ENCODE data around the gene IGSF8.
A peak's percentile ranks its signal among the peaks of the same experiment; 100 is the strongest.
"Not testable (repeated sequence)": the region's sequence is repeated elsewhere in the genome, so short reads cannot be mapped to it uniquely, and the experiment has no call there.

Gene IGSF8

DNA sequence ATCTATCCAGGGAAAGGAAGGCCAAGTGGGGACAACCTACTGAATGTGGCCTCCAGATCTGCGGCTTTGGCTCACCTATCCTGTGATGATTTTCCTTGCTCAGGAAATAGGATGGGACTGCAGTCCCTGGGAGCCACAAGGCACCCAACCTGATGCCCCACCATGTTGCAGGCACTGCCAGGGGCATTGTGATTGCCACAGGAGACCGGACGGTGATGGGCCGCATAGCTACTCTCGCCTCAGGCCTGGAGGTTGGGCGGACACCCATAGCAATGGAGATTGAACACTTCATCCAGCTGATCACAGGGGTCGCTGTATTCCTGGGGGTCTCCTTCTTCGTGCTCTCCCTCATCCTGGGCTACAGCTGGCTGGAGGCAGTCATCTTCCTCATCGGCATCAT is 29.0 kb upstream of the IGSF8 start:
- no peak for DNase-seq

DNA sequence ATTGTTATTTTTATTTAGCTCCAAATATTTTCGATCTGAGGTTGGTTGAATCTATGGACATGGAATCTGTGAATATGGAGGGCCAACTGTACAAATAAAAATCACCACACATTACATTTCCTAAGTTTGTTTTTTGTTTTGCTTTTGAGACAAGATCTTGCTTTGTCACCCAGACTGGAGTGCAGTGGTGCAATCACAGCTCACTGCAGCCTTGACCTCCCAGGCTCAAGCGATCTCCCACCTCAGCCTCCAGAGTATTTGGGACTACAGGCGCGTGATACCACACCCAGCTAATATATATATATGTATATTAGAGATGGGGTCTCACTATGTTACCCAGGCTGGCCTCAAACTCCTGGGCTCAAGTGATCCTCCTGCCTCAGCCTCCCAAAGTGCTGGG is 27.9 kb upstream of the IGSF8 start:
- not testable (repeated sequence) for DNase-seq

DNA sequence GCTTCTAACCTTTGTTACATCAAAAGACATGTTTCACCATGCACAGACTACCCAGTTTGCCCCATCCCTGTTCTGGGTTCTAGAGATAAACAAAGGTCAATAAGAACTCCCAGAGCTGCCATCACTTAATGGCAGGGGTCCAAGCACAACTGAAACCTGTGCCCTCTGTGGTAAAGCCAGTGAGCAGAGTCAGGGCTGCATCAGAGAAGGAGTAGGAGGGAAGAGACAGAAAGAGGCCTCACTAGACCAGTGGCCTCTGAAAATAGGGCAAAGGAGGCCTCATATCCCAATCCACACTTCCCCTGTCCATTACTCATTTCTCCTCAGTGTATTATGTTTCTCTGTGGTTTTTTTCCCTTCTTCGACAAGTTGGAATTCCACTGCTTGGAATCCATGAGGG is 27.3 kb upstream of the IGSF8 start:
- DNase-seq, result no peak

DNA sequence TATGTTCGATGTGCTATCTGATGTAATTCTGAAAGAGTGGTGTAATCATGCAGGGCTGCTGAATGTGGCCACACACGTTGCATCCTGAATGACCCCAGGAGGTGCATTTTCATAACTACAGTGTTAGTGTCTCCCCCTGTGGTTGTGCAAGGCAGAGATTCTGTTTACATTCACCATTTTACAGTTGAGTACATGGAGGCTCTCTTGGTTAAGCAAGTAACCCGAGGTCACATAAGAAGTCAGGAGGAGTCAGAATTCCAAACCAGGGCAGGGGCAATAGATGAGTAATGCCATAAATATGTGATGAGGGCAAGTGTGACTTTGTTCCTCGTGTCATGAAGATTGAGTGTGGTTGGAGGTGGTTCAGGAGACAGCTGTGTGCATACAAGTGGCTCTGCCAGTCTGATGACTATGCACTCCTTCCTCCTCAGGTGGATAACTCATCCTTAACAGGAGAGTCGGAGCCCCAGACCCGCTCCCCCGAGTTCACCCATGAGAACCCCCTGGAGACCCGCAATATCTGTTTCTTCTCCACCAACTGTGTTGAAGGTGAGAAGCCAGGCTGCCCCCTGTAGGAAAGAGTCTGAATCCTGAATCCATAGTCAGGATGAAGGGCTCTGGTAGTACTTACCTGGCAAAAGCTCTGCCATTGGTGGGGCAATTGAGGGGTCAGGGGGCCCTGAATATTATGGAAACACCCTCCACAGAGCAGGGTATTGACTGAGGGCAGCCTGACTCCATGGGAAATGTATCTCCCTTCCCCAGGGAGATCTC is 26.5 kb upstream of the IGSF8 start:
- no peak for DNase-seq

DNA sequence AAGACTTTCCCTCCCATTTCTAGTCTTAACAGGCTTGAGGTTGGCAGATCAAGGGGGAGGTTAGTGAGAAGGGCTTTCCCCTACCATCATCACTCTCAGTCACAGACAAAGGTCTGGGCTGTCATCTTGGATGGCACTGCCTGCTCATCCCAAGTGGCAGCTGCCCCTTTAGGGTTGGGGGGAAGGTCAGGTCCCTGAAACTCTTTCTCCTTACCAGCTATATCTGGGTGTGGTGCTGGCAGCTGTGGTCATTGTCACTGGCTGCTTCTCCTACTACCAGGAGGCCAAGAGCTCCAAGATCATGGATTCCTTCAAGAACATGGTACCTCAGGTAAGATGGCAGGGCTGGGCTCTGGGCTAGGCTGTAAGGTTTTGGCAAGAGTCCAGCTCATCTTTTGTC is 25.3 kb upstream of the IGSF8 start:
- no peak for DNase-seq

DNA sequence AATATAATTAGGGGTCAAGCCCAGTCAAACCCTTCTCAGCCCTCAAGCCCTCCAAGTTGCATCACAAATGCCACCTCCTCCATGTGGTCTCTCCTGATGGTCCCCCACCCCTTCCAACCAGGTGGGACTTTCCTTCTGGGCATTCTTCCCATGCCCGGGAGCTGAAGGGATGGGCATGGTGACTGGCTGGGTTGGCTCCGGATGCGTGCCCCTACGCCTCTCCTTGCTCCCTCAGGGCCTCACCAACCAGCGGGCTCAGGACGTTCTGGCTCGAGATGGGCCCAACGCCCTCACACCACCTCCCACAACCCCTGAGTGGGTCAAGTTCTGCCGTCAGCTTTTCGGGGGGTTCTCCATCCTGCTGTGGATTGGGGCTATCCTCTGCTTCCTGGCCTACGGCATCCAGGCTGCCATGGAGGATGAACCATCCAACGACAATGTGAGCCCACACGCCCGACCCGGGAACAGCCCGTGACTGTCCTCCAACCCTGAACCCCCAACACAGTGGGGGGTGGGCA is 24.6 kb upstream of the IGSF8 start:
- no peak for DNase-seq

DNA sequence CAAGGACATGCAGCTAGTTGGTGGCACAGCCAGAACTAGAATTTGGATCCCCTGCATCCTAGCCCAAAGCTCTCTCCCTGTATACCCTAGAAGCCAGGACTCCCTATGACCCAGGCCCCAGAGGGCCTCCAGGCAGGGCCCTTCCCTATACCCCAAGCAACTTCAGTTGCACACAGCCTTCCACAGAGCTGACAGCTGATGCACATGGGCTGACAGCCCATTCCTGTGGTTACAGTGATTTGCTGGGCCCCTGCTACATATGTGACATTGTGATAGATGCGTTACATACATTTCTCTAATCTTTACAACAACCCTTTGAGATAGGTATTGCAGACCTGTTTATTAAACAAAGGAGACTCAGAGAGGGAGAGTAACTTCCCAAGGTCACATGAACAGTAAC is 23.0 kb upstream of the IGSF8 start:
- no peak for DNase-seq

DNA sequence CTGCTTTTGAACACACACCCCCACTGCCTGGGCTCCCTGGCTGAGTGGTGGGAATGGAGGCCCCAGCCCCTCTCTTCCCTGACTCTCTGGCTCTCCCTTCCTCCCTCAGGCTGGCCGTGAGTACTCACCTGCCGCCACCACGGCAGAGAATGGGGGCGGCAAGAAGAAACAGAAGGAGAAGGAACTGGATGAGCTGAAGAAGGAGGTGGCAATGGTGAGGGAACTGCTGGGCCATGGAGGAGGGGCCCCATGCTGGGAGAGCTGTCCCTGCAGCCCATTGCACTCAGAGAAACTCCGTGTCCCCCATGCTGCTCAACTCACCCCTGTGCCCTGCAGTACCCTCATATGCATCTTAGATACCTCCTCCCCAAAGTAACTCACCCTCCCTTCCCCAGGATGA is 22.4 kb upstream of the IGSF8 start:
- no peak for DNase-seq

DNA sequence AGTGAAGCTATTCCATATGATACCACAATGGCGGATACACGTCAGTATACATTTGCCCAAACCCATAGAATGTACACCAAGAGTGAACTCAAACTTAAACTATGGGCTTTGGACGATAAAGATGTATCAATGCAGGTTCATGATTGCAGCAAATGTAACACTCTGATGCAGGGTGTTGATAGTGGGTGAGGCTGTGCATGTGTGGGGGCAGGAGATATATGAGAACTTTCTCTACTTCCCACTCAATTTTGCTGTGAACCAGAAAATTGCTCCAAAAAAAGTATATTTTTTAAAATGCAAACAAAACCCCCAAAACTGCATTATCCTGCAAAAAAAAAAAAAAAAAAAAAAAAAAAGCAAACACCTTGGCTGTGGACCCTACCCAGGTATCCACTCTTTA is 20.5 kb upstream of the IGSF8 start:
- DNase-seq, result no peak

DNA sequence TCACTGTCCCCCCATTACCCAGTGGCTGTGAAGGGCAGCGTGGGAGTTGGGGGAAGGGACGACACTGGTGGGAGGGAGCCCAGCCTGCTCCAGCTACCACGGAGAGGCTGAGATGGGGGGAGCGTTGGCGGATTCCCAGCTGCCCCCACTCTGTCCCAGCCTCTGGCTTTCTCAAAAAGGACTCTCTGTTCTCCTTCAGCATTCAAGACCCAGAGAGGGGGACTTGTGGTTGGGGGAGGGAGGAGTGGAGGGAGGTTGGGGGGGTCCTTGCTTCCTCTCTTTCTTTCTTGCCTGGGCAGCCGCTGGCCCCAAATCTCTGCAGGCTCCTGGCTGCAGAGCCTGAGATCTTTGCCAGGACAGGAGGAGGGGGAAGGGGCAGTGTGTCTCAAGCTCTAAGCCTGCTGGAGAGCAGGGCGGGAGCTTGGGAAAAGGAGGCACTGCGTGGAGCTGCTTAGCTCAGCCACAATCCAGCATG is 19.3 kb upstream of the IGSF8 start:
- DNase-seq, result no peak

DNA sequence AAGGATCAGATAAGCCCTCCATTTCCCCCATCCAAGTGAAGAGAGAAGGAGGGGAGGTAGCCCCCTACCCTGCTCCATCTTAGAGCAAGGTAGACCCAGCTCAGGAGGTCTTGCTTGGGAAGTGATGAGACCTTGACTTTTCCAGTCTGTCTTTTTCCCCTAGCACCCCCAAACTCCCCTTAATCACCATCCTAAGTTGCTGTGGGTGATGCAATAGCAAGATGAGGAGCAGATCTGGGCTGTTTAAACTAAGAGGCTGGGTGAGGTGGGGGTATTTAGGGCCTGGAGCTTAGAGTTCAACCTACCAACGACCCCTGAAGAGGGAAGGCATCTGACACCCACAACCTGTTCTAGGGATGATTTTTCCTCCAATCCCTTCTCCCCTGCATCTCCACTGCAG is 18.9 kb upstream of the IGSF8 start:
- DNase-seq, result no peak

DNA sequence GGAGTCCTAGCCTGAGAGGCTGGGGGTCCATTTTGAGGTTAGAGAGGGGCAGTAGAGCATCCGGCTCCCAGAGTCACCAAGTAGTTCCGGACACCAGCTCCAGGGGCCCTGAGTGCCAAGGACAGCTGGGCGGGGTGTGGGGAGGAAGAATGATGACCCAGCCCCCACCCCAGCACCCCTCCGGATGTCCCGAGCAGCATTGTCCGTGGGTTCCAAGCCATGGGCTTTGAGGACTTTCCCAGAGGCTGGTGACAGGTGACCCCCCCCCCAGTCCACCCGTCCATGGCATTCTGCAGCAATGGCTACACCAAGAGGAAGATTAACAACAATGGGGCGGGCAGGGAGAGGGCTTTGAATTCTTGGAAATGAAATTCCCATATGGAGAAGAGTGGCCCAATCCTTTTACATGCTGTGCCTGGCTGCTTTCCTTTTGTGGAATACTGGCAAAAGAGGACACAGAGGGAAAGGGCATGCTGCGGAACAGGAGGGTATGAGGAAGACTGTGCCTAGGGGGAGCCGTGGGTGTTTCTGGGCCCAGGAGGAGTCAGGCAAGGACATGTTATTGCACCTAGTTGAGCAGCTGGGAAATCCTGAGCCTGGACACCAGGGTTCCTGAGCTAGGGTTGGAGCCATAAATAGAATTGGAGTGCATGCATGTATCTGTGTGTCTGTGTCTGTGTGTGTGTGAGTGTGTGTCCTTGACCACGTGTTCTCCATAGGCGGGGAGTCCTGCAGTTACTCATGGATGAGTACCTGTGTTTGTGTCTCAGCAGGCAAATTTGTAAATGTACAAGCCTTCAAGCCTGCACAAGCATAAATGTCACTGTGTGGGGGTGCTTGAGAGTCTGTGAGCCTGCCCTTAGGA is 18.1 kb upstream of the IGSF8 start:
- DNase-seq, result no peak

DNA sequence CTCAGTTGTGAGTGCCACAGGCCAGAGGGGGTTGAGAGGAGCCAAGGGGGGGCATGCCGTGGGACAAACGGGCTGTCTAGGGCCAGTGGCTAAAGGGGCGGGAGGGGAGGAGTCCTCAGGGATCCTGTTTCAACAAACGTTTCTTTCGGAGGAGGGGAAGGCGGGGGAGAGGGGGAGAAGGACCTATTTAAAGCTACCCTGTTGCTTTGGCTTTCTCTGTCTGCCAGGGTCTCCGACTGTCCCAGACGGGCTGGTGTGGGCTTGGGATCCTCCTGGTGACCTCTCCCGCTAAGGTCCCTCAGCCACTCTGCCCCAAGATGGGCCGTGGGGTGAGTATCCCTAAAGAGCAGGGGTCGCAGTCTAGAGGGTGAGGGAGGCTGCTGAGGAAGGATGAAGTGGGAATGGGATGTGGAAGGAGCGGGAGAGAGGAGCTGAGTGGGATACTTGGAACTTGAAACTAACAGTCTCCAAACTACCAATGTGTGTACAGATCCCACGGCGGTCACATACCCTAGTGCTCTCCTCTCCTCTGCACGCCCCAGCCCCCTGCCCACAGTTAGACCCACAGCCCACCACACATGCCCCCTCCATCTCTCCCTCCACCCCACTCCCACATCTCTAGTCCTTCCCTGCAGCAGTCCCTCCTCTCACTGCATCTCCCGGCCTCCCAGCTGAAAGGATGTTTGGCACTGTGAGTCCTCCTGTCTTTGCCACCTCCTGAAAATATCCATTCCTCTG is 17.3 kb upstream of the IGSF8 start, which contains the start of gene ATP1A2:
ATP1A2 (plus strand) TSS at position 215 of the 738 bp plus-strand sequence; CDS start at position 318, 103 bp downstream.
- DNase-seq, result no peak

DNA sequence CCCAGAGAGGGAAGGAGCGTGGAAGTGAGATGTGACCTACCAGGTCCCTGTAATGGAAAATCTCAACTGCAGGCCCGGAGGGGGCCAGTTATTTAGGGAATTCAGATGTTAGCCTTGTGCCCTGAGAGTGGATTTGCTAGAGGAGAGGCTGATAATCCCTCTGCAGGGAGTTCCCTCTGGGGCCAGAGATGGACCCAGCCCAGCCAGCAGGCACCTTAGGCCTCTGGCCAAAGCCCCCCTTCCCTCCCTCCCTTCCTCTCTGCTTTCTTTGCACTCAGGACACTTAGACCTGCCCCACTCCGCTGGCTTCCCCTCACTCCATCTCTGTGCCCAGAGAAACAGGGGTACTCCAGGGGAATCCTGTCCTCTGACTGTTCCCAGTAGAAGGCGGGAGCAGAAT is 15.7 kb upstream of the IGSF8 start:
- DNase-seq, result no peak

DNA sequence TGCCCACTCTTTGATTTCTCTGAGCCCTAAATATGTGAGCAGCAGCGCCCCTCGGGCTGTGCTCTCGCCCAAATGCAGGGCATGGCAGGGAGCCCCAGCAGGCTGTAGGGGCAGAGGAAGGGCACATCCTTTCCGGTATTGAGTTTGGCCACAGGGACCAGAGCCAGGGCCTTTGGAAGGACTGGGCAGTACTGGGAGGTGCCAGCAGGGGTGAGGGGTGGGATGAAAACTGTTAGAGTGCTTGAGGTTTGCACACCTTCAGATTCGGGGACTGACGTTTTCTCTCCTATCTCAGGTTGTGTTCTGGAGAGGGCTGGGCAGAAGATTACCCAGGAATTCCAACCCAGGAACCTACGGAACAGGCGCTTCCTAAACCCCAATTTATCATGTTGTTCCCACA is 15.0 kb upstream of the IGSF8 start:
- no peak for DNase-seq

DNA sequence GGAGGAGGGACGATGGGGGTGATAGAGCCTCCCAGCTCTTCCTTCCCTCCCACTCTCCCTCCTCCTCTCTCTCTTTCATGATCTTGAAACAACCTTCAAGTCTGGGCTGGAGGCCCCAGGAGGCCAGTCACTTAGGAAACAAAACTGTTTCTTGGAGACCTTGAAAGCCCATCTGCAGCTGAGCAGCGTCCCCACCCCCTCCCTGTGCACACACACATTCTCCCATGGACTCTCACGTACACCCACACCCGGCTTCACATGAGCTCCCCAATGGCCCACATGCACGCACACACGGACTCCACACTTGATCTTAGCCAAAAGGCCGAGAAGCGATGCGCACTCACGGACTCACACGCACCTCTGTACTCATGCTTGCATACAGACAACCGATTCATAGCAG is 13.9 kb upstream of the IGSF8 start:
- DNase-seq, result no peak

DNA sequence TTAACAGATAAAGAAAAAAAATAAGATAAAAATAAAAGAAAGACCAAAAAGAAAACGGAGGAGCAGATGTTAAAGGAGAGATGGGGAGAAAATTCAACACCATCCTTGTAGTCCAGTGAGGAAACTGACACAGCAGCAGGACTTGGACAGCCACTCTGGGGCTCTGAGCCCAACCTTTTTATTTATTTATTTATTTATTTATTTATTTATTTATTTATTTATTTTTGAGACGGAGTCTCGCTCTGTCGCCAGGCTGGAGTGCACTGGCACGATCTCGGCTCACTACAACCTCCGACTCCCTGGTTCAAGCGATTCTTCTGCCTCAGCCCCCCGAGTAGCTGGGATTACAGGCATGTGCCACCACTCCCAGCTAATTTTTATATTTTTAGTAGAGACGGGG is 13.0 kb upstream of the IGSF8 start:
- not testable (repeated sequence) for DNase-seq

DNA sequence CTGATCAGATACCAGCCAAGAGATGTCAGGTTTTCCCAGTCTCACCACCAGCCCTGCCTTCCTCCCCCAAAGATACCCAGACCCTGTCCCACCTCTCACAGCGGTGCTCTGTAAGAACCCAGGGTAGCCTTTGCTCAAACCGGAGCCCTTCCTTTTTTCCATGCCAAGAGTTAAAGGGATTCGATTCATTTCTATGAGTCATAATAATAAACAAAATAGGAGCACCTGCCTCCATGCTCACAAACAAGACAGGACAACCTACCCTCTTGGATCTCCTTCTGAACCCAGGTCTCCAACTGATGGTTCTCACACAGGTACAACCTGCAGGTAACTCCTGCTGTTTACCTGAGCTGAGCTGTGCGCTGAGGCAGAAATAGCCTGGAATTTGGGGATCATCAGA is 11.3 kb upstream of the IGSF8 start:
- DNase-seq, result no peak

DNA sequence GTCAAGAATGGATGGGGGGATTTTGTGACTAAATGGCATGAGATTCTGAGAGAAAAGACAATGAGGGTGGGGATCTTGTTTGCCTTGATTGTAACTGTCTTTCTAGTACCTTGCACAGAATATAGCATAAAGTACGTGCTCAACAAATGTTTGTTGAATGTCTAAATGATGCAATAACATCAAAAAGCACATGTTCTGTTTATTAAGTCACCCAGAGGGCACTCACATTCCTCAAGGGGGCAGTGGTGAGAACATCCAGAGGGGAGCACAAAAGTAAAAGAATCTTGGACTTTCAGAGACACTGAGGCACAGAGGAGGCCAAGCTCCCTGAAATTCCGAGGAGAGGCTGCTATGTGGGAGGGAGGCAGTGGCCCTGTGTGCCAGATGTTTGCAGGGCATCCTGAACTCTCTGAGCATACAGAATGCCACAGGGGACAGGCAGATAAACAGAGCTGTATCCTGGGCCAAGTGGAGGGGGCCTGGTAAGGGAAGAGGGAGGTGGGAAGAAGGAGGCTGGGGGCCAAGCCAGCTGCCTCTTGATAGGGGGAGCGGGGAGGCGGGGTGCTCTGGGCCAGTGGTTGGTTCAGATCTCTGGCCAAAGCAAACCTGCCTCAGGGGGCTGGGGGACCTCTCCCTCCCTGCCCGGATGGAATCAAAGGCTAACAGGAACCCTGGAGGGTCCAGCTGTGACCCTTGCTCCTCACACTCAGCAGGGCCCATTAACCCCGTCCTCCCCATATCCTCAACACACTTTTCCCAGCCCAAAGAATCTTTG is 10.7 kb upstream of the IGSF8 start:
- peak; percentile 51 for DNase-seq

DNA sequence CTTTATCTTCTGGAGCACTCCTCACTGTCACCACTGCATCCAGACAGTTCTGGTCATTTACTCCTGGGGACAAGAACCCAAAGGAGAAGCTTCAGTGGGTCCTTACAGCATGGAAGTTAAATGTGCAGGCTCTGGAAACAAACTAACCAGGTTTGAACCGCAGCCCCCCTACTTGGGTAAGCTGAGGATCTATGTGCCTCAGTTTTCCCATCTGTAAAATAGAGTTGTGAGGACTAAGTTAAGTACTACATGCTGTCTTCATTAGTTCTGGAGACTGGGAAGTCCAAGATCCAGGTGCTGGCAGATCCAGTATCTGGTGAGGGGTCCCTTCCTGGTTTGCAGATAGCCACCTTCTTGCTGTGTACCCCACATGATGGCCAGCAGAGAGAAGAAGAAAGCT is 9.1 kb upstream of the IGSF8 start:
- no peak for DNase-seq

DNA sequence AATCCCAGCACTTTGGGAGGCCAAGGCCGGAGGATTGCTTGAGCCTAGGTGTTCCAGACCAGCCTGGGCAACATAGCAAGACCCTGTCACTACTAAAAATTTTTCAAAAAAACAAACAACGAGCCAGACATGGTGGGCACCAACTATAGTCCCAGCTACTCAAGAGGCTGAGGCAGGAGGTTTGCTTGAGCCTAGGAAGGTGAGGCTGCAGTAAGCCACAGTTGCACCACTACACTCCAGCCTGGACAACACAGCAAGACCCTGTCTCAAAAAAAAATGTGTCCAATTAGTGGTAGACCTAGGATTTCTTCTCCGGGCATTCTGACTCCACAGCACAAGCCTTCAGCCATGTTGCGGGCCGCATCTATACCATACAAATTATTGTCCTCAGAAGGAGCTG is 6.7 kb upstream of the IGSF8 start:
- DNase-seq, result no peak

DNA sequence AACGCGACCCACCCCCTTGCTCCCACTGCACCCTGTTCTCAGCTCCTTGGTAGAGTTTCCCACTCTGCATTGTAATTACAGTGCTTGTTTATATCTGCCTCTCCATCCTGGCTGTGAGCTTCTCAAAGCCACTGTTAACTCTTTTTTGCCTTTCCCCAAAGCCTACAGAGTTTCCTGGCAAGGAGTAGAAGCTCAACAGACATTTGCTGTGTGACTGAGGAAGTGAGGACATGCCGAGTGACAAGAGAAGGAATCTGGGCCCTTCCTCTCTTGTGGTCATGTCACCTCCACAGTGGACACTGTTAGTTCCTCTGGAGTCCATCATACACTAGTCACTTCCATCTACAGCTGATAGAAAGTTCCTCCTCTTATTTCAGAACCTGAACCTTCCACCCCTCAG is 6.1 kb upstream of the IGSF8 start:
- DNase-seq, result no peak
